ENCODE measurements around the gene TTLL11.

GRCh38 chr9:122130837-122131236 is 37.7 kb upstream of the TTLL11 start:
- TF ChIP-seq CTCF (IDR thresholded peaks at IDR 0.05) (no peak), POLR2A (IDR thresholded peaks at IDR 0.05) (no peak)

All from suprapubic skin (tissue), 3 donors.